Stimulated activated CD8-positive, alpha-beta memory T cell treated with anti-CD3 and anti-CD28 coated beads, Interleukin-12 subunit alpha, Interleukin-12 subunit beta, amount 100 ng/mL, for 4 hours (primary cell): ENCODE data around the gene GALNT10.
A peak's percentile ranks its signal among the peaks of the same experiment; 100 is the strongest.

Source experiments
- DNase-seq: peaks from one replicate; pipeline ENCODE4 v3.0.0-alpha.2; 2020; ENCODE audit warnings: low read depth

Gene GALNT10

DNA sequence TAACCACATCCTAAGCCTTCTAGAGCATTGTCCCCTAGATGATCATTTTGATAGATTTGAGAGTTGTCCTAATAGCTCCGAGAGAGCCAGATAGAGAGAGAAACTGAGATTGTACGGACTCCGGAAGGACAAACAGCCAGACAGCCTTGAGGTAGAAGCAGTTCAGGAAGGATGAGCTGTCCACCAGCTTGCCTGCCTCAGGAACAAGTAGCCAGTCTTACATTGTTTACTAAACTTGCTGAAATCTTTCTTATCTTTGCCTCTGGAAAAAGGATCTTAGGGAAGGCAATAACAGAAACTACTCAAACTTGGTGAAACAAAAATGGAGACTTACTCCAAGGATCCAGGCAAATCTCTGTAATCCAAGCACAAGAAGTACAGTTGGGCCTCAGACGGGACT lies 216.3 kb downstream of the GALNT10 start:
- no peak for DNase-seq

DNA sequence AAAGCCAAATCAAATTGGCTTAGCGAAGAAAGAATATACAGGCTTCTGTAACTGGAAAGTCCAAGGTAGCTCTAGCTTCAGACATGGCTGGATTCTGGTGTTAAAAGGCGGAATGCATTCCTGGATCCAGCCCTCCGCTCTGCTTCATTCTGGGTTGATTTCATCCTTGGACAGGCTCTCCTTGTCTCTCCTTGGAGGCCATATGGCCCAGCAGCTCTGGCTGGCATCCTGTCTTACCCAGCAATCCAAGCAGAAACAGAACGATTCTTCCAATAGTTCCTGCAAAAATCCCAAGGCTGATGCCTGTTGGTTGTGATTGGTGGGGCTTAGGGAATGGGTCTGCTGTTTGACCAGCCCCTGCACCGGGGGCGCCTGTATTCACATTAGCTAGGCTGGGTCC lies 218.3 kb downstream of the GALNT10 start:
- DNase-seq: no peak

GRCh38 chr5:154409230-154409840 lies 218.8 kb downstream of the GALNT10 start:
- no peak for DNase-seq

DNA sequence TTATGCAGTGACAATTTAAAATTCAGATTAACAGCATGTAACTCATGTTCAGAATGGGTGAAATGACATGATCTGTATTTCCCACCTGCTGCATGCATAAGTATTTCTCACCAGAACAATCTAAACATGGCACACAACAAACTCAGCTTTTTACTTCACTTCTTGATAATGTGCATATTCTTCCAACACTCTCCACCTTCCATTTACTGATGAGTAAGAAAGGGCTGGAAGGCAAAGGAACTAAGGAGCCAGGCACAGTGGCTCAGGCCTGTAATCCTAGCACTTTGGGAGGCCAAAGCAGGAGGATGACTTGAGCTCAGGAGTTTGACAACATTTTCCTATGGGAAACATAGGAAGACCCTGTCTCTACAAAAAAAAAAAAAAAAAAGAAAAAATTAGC lies 219.5 kb downstream of the GALNT10 start:
- no peak for DNase-seq

DNA sequence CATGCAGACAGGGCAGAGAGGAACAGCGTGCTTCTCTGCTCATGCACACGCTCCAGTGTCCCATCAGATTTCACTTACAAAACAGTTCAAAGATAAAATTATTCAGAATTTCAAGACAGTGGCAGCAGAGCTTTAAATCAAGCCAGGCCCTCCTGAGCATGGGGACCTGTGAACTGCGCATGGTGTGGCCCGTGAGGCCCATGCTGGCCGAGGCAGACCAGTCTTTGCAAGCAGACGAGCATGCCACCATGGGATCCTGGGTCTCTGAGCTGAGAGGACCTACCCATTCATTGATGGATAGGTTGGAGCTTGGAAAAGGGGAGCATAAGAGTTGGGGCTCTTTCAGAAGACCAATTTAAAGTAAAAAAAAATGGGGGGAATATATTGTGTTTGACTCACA lies 220.3 kb downstream of the GALNT10 start:
- no peak for DNase-seq

GRCh38 chr5:154411338-154411737 lies 220.8 kb downstream of the GALNT10 start:
- DNase-seq: no peak

GRCh38 chr5:154412316-154412715 lies 221.8 kb downstream of the GALNT10 start:
- no peak for DNase-seq

GRCh38 chr5:154412925-154413324 lies 222.4 kb downstream of the GALNT10 start:
- DNase-seq: no peak

DNA sequence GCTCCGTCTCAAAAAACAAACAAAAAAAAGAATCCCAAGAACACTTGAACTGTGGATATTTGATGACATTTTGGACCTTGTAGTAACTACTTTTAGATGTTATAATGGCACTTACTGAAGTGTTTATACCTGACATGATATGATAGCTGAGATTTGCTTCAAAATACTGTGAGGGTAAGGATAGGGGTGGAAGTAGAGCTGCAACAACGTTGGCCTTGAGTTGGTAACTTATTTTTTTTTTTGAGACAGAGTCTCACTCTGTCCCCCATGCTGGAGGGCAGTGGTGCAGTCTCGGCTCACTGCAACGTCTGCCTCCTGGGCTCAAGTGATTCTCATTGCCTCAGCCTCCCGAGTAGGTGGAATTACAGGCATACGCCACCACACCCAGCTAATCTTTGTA lies 224.6 kb downstream of the GALNT10 start:
- no peak for DNase-seq

DNA sequence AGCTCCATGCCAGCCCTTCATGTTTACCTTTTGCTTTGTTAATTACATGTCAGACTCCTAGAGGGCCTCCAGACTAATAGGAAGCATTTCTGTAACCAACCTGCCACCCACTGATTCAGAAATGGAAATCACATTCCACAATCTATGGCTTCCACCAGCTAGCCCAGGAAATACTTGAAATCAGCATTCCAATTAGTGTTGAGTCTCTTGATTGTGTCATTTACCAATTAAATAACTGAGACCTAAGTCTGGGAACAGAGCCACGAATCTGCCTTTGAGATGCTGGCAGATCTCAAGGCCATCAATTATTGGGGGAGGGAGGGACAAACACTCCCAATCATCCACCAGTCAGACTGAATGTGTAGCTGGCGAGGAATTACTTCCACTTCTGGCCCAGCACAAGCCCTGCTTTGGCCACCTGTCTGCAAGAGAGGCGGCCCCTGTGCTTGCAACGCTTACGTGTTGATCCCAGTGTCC lies 227.8 kb downstream of the GALNT10 start:
- no peak for DNase-seq

GRCh38 chr5:154419236-154419635 lies 228.7 kb downstream of the GALNT10 start:
- DNase-seq: no peak

DNA sequence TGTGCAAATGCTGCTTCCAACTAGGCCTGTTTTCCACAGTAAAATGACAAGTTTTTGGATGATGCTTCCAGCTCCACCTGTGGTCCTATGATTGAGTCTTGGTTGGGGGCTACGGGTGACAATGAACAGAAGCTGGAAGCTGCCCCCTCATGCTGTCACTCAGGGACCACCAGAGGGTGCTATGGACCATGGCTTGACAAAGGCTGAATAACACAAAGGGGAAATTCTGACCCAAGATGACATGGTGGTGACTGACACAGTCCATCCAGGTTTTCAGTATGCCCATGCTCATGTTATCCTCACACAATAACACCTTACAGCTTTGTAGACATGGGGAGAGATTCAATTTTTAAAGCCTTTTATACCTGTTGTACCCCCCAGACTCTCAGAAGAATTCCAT lies 231.3 kb downstream of the GALNT10 start:
- DNase-seq: no peak

DNA sequence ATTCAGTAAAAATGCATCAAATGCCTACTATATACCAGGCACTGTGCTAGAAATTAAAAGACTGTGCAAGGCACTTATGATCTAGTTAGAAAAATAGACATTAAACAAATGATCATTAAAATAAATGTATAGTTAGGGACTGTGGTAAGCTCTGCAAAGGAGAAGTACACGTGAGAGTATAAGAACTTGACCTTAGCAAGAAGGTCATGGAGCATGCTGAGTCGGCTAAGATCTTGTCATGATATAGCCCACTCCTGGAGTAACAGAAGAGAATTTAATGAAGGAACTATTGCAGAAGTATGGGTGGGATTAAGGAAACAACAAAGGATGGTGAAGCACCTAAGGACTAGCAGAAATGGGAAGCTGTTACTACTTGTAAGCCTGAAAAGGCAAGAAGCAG lies 231.8 kb downstream of the GALNT10 start:
- no peak for DNase-seq

GRCh38 chr5:154428208-154428607 lies 237.7 kb downstream of the GALNT10 start:
- no peak for DNase-seq

DNA sequence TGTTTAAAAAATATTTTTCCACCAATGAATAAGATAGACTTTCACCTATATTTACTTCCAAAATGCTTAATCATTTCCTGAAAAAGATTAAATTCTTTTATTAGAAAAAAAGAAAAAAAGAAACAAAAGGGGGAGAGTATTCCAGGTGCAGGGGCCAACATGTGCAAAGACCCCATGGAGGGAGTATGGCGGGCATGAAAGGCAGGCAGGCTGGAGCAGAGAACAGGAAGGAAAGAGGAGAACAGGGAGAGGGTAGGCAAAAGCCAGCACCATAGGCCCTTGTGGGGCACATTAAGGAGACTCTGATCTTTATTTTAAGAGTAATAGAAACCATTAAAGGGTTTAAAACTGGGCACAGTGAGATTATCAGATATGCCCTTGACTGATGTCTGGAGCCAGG lies 238.8 kb downstream of the GALNT10 start:
- no peak for DNase-seq

DNA sequence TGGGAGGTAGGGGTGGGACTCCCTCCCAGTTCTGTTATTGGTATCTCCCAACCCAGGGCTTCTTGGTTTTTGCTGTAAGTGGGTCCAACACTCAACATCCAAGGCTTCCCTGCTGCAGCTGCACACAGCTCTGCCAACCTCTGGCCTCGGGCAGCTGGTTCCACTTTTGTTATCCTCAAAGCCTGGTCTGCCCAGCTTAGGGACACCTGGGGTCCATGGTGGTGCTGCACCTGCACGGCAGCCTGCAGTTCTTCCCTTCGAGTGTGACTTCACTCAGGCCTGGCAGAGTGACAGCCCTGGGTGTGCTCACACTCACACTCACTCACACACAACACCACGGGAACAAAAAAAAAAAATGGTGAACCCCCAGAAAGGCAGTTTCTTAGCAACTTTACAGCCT lies 239.9 kb downstream of the GALNT10 start:
- no peak for DNase-seq

GRCh38 chr5:154430961-154431630 lies 240.6 kb downstream of the GALNT10 start:
- no peak for DNase-seq

- no peak for DNase-seq
These were observed 244.7 kb downstream of the GALNT10 start for GRCh38 chr5:154435226-154435625.

- no peak for DNase-seq
These were observed 246.9 kb downstream of the GALNT10 start for GRCh38 chr5:154437281-154437965.

GRCh38 chr5:154440540-154440939 lies 250.0 kb downstream of the GALNT10 start:
- no peak for DNase-seq

- no peak for DNase-seq
These were observed 252.3 kb downstream of the GALNT10 start for GRCh38 chr5:154442801-154443200.

DNA sequence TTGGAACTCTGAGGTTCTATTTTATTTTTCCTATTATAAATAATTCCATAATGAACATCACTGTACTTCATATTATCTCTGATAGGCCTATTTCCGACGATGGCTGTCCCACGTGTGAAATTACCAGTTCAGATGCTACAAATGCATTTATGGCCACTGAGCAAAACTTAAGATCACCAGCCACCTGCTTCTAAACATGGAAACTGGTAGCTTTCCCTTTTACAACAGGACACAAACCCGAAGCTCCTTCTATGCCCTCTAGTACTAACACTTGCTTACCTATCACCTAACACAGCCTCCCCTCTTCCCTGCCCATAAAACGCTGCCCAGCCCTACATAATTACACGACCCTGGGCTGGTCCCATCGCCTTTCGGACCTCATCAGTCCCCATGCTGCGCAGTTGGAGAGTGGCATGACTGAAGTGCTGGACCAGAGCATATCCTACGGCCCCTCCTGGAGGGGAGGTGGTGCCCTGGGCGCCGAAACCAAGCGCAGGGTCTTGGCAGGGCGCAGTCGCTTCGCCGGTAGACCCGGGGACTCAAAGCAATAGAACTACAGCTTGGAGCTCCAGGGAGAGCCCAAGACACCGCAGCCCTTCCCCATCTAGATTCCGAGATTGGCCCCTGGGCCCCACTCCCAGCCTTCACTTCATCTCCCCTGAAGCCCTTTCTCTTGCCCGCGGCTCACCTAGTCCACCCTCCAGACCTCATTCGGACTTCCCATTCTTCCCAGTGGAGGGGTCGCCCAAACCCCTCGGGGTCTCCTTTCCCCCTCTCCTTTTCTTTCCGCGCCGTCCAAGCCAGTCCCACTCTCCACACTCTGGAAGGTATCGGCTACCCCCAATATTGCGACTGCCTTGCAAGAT lies 254.3 kb downstream of the GALNT10 start:
- DNase-seq: peak; percentile 1
